ENCODE results near the gene TMA7.

- TF ChIP-seq TAF1 (IDR thresholded peaks at IDR 0.05; ENCODE audit: low read depth, low read length) = no peak
- TF ChIP-seq POLR2A (IDR thresholded peaks at IDR 0.05; ENCODE audit: low read depth, low read length) = no peak
- TF ChIP-seq POLR2AphosphoS5 (IDR thresholded peaks at IDR 0.05; ENCODE audit: low read depth, low read length) = no peak
- no peak for TF ChIP-seq SPI1 (IDR thresholded peaks at IDR 0.05; ENCODE audit: low read depth, low read length)
- no peak for TF ChIP-seq PAX5 (IDR thresholded peaks at IDR 0.05; ENCODE audit: insufficient read depth, low read length, severe bottlenecking)
- TF ChIP-seq POU2F2 (IDR thresholded peaks at IDR 0.05; ENCODE audit: low read depth, low read length) = no peak
These were observed 16.4 kb downstream of the TMA7 start for GRCh38 chr3:48456456-48456855.
